Kidney (tissue), 14 donors: ENCODE results near the gene MCU. TPM values are rescaled to one million over a fixed set of nuclear protein-coding genes. Genes with fewer than 3 reads are reported as not detected.
"Not testable (repeated sequence)": the region's sequence is repeated elsewhere in the genome, so short reads cannot be mapped to it uniquely, and the experiment has no call there.

Source experiments
- DNase-seq, 5 donors: peaks; one replicate each; pipeline ENCODE4 v3.0.0-alpha.2; 2013 to 2020
- FAIRE-seq: peaks from 2 replicates; lab custom pipeline; 2012; peaks lifted over from hg19 to GRCh38; lab: Jason Lieb, UNC
- H3K27ac ChIP-seq, 2 donors: one replicate each; pipeline ENCODE4 v1.7.0; 2013; ENCODE audit warnings: low read depth in 2 of 2, low read length in 2 of 2, inconsistent platforms in 1 of 2
- H3K27me3 ChIP-seq: one replicate; pipeline ENCODE4 v1.7.1; 2013; ENCODE audit warnings: low read length, inconsistent platforms; ENCODE audit not compliant: control insufficient read depth, insufficient read depth
- H3K36me3 ChIP-seq, 3 donors: one replicate each; pipeline versions ENCODE4 v1.7.0 to v1.7.1; 2013; ENCODE audit warnings: low read length in 3 of 3, control low read depth in 1 of 3, inconsistent platforms in 1 of 3; ENCODE audit not compliant: insufficient read depth in 3 of 3, control insufficient read depth in 2 of 3
- H3K4me1 ChIP-seq, 3 donors: one replicate each; pipeline versions ENCODE4 v1.7.0 to v1.7.1; 2013; ENCODE audit warnings: low read length in 3 of 3, inconsistent platforms in 1 of 3, low read depth in 1 of 3; ENCODE audit not compliant: control insufficient read depth in 2 of 3, insufficient read depth in 2 of 3
- H3K4me3 ChIP-seq, 3 donors: one replicate each; pipeline versions ENCODE4 v1.7.0 to v1.8.1; 2013; ENCODE audit warnings: low read length in 3 of 3, control low read depth in 1 of 3, inconsistent platforms in 1 of 3
- H3K9ac ChIP-seq, 3 donors: one replicate each; pipeline versions ENCODE4 v1.7.0 to v1.7.1; 2013; ENCODE audit warnings: low read length in 3 of 3, control low read depth in 1 of 3, inconsistent platforms in 1 of 3
- H3K9me3 ChIP-seq, 3 donors: one replicate each; pipeline versions ENCODE4 v1.7.0 to v1.7.1; 2013; ENCODE audit warnings: low read length in 3 of 3, control low read depth in 1 of 3, inconsistent platforms in 1 of 3; ENCODE audit not compliant: control insufficient read depth in 2 of 3, insufficient read depth in 1 of 3
- CTCF ChIP-seq: IDR thresholded peaks from 3 replicates; pipeline ENCODE4 v1.5.1; 2012; ENCODE audit warnings: mild to moderate bottlenecking, moderate library complexity, borderline replicate concordance; ENCODE audit not compliant: insufficient read depth; ENCODE audit errors: extremely low read depth
- intact Hi-C: fragments of 100-400 bp; cut with DNase I; formaldehyde crosslinking; loops from one replicate; pipeline ENCODE4 v1.11.1; 2022
- polyA plus RNA-seq: library from polyadenylated mRNA; stranded (reverse); fragments of 350-450 nt; fragmentation: Illumina TruSeq; extraction: RNeasy Lipid Tissue Mini Kit (QIAGEN cat#74804); gene quantifications from one replicate; pipeline ENCODE4 v1.2.3, GENCODE V29; 2014; ENCODE audit warnings: low read depth, low replicate concordance; ENCODE audit not compliant: insufficient read depth
- total RNA-seq: library from RNA; stranded (reverse); fragmentation: NEBNext Ultra II Directional; extraction: Animal tissue kit (Norgen Biotek cat#: 25700); gene quantifications from one replicate; pipeline ENCODE4 v1.2.1, GENCODE V29; 2021
- donor health status: control.
- donor health status: control.
- donor health status: control.
- donor health status: control.
- donor health status: control.
- donor health status: DM: yes; HTN: yes; CAD: no.
- donor health status: Normal renal cell carcinoma (clear cell type).

MCU gene
- total and polyA plus RNA-seq, 2 donors from 2014 or later = 18.6 to 37.6 TPM

- no peak for FAIRE-seq
- H3K36me3 ChIP-seq = no peaks in the 10 kb centered on the region
- TF ChIP-seq CTCF = no peak
- H3K9ac ChIP-seq = no peak overlapping the region
- no peak for DNase-seq
- intact Hi-C loops = no loop called here
- H3K27me3 ChIP-seq = no peaks in the 10 kb centered on the region
- no peak overlapping the region for H3K27ac ChIP-seq
- H3K4me1 ChIP-seq = no peaks in the 10 kb centered on the region
- no peaks in the 10 kb centered on the region for H3K9me3 ChIP-seq
- H3K4me3 ChIP-seq = no peak overlapping the region
Observed at GRCh38 chr10:72765051-72765745, 73.3 kb downstream of the MCU start.

- H3K27me3 ChIP-seq, H3K27ac ChIP-seq, H3K36me3 ChIP-seq, intact Hi-C loops, H3K4me3 ChIP-seq, H3K4me1 ChIP-seq, DNase-seq, H3K9ac ChIP-seq, FAIRE-seq: not testable (repeated sequence)
- peaks cover 0 to 10% (median 2%) of the 10 kb centered on the region in 3 donors for H3K9me3 ChIP-seq
Observed at GRCh38 chr10:72771195-72771594, 79.3 kb downstream of the MCU start.

GRCh38 chr10:72772031-72772430 is 80.1 kb downstream of the MCU start:
- H3K9me3 ChIP-seq = peaks cover 0 to 10% (median 2%) of the 10 kb centered on the region in 3 donors
- H3K27me3 ChIP-seq = no peaks in the 10 kb centered on the region
- DNase-seq (no peak), FAIRE-seq (no peak)
- no peaks in the 10 kb centered on the region for H3K36me3 ChIP-seq
- intact Hi-C loops = no loop called here
- TF ChIP-seq CTCF = no peak
- H3K27ac ChIP-seq = no peak overlapping the region
- no peak overlapping the region for H3K4me3 ChIP-seq
- H3K4me1 ChIP-seq = no peaks in the 10 kb centered on the region
- H3K9ac ChIP-seq = no peak overlapping the region

- intact Hi-C loops = no loop called here
- H3K9me3 ChIP-seq = no peaks in the 10 kb centered on the region
- H3K9ac ChIP-seq = no peak overlapping the region
- FAIRE-seq (no peak), DNase-seq (no peak)
- no peak overlapping the region for H3K27ac ChIP-seq
- no peaks in the 10 kb centered on the region for H3K36me3 ChIP-seq
- H3K4me1 ChIP-seq = peaks cover 0 to 5% (median 4%) of the 10 kb centered on the region in 3 donors
- H3K4me3 ChIP-seq = no peak overlapping the region
- TF ChIP-seq CTCF = no peak
- no peaks in the 10 kb centered on the region for H3K27me3 ChIP-seq
Observed at GRCh38 chr10:72779874-72780273, 87.9 kb downstream of the MCU start.
